SK-N-SH (cell line): ENCODE data around the gene GOLM1. TPM values are rescaled to one million over a fixed set of nuclear protein-coding genes. Genes with fewer than 3 reads are reported as not detected.

Experiments
- CTCF ChIA-PET: fragments of 300-600, 350-600 bp; formaldehyde crosslinking; extraction: SDS; loops from one replicate; lab custom pipeline; 2021; lab: Yijun Ruan, JAX
- POLR2A ChIA-PET: fragments of 350-600 bp; sonication (Branson Sonifier 250); formaldehyde crosslinking; extraction: SDS; loops from one replicate; lab custom pipeline; 2020; ENCODE audit warnings: antibody characterized with exemption, inconsistent platforms; lab: Yijun Ruan, JAX
- DNase-seq: peaks from one replicate; pipeline ENCODE4 v3.0.0; 2012
- H2AFZ ChIP-seq: fragments of 200-600 bp; sonication (generic); 2 replicates; pipeline ENCODE4 v1.8.1; 2016; ENCODE audit warnings: antibody characterized with exemption, mild to moderate bottlenecking, low read depth
- H3F3A ChIP-seq: fragments of 200-600 bp; sonication (generic); replicated peaks from 2 replicates; pipeline ENCODE3; 2016; ENCODE audit warnings: antibody characterized with exemption, mild to moderate bottlenecking; ENCODE audit not compliant: insufficient read depth
- H3K27ac ChIP-seq, 2 experiments: fragments of 200-500 bp in 1 of 2; fragments of 200-600 bp in 1 of 2; sonication (Bioruptor generic) in 1 of 2; sonication (generic), shearing (Covaris generic) in 1 of 2; 2 replicates each; pipeline versions ENCODE4 v1.5.1 to v1.6.1; 2014 to 2016; ENCODE audit warnings: low read depth in 2 of 2, inconsistent platforms in 1 of 2, low read length in 1 of 2, mild to moderate bottlenecking in 1 of 2, mixed read lengths in 1 of 2
- H3K27me3 ChIP-seq: fragments of 200-600 bp; sonication (generic), shearing (Covaris generic); 2 replicates; pipeline ENCODE4 v1.6.1; 2016; ENCODE audit warnings: mixed run types; ENCODE audit not compliant: insufficient read depth
- H3K36me3 ChIP-seq, 2 experiments: fragments of 200-500 bp in 1 of 2; fragments of 200-600 bp in 1 of 2; sonication (Bioruptor generic) in 1 of 2; sonication (generic) in 1 of 2; replicated peaks in 1 of 2; 2 replicates each; pipeline versions ENCODE3 to v1.5.1; 2014 to 2016; ENCODE audit warnings: low read length in 1 of 2, mild to moderate bottlenecking in 1 of 2; ENCODE audit not compliant: insufficient read depth in 2 of 2, control insufficient read depth in 1 of 2
- H3K4me1 ChIP-seq, 2 experiments: fragments of 200-500 bp in 1 of 2; fragments of 200-600 bp in 1 of 2; sonication (Bioruptor generic) in 1 of 2; sonication (generic), shearing (Covaris generic) in 1 of 2; 2 replicates each; pipeline versions ENCODE4 v1.5.1 to v1.6.1; 2014 to 2016; ENCODE audit warnings: low read depth in 1 of 2, low read length in 1 of 2, mixed run types in 1 of 2; ENCODE audit not compliant: insufficient read depth in 2 of 2, control insufficient read depth in 1 of 2
- H3K4me2 ChIP-seq: fragments of 200-600 bp; sonication (generic), shearing (Covaris generic); 2 replicates; pipeline ENCODE4 v1.6.1; 2017; ENCODE audit warnings: mixed run types
- H3K4me3 ChIP-seq, 2 experiments: fragments of 200-500 bp in 1 of 2; fragments of 200-600 bp in 1 of 2; sonication (Bioruptor generic) in 1 of 2; sonication (generic), shearing (Covaris generic) in 1 of 2; 2 replicates each; pipeline versions ENCODE4 v1.5.1 to v1.8.1; 2014 to 2016; ENCODE audit warnings: low read depth in 2 of 2, inconsistent platforms in 1 of 2, low read length in 1 of 2, mild to moderate bottlenecking in 1 of 2, mixed read lengths in 1 of 2, moderate library complexity in 1 of 2
- H3K79me2 ChIP-seq: fragments of 200-600 bp; sonication (generic); 2 replicates; pipeline ENCODE4 v1.8.1; 2017; ENCODE audit warnings: mild to moderate bottlenecking; ENCODE audit not compliant: insufficient read depth
- H3K9ac ChIP-seq: fragments of 200-600 bp; sonication (generic); 2 replicates; pipeline ENCODE4 v1.6.1; 2017; ENCODE audit warnings: mixed run types
- H3K9me2 ChIP-seq: fragments of 200-600 bp; sonication (generic); 2 replicates; pipeline ENCODE4 v1.6.1; 2017; ENCODE audit warnings: mixed run types
- H3K9me3 ChIP-seq: fragments of 200-600 bp; sonication (generic); 2 replicates; pipeline ENCODE4 v1.6.1; 2017; ENCODE audit warnings: mixed run types, mild to moderate bottlenecking, moderate library complexity
- H4K20me1 ChIP-seq: fragments of 200-600 bp; sonication (generic); 2 replicates; pipeline ENCODE4 v1.6.1; 2017; ENCODE audit warnings: mild to moderate bottlenecking, mixed run types; ENCODE audit not compliant: insufficient read depth
- CTCF ChIP-seq: fragments of 200-600 bp; sonication (generic); IDR thresholded peaks from 2 replicates; pipeline ENCODE4 v1.6.1; 2017; ENCODE audit warnings: antibody characterized with exemption, mild to moderate bottlenecking, moderate library complexity
- ELF1 ChIP-seq: IDR thresholded peaks from 2 replicates; pipeline ENCODE4 v1.4.0; 2012
- FOSL2 ChIP-seq: IDR thresholded peaks from 2 replicates; pipeline ENCODE4 v1.4.0; 2012; ENCODE audit warnings: low read depth, mild to moderate bottlenecking, moderate library complexity, borderline replicate concordance
- FOXJ3 ChIP-seq: sonication (generic); formaldehyde crosslinking; IDR thresholded peaks from 2 replicates; pipeline ENCODE4 v1.5.1; 2020; ENCODE audit warnings: mild to moderate bottlenecking, missing genetic modification reagents
- FOXM1 ChIP-seq: IDR thresholded peaks from 2 replicates; pipeline ENCODE4 v1.4.0; 2012; ENCODE audit warnings: low read depth, mild to moderate bottlenecking
- GABPA ChIP-seq: IDR thresholded peaks from 2 replicates; pipeline ENCODE4 v1.4.0; 2012; ENCODE audit warnings: low read depth, mild to moderate bottlenecking
- MAX ChIP-seq: IDR thresholded peaks from 2 replicates; pipeline ENCODE4 v1.4.0; 2012; ENCODE audit warnings: low read depth
- MXI1 ChIP-seq: IDR thresholded peaks from 2 replicates; pipeline ENCODE4 v1.6.1; 2012; ENCODE audit warnings: mild to moderate bottlenecking, low read depth, low read length, improper control_type of control experiment
- NFIC ChIP-seq: IDR thresholded peaks from 2 replicates; pipeline ENCODE4 v1.4.0; 2012; ENCODE audit warnings: borderline replicate concordance
- NRF1 ChIP-seq: IDR thresholded peaks from 2 replicates; pipeline ENCODE4 v1.6.1; 2012; ENCODE audit warnings: low read depth, mild to moderate bottlenecking, low read length
- PBX3 ChIP-seq: IDR thresholded peaks from 2 replicates; pipeline ENCODE4; 2012
- POLR2AphosphoS5 ChIP-seq: IDR thresholded peaks from 2 replicates; pipeline ENCODE4 v1.6.1; 2012; ENCODE audit warnings: low read depth, low read length
- RAD21 ChIP-seq: IDR thresholded peaks from 2 replicates; pipeline ENCODE4 v1.6.1; 2012; ENCODE audit warnings: mild to moderate bottlenecking, low read length
- RCOR1 ChIP-seq: fragments of 150-350 bp; IDR thresholded peaks from 2 replicates; pipeline ENCODE4 v1.6.1; 2017; ENCODE audit warnings: antibody characterized with exemption, low read length
- RFX5 ChIP-seq: IDR thresholded peaks from 2 replicates; pipeline ENCODE4 v1.6.1; 2012; ENCODE audit warnings: mild to moderate bottlenecking, improper control_type of control experiment, low read length
- SMC3 ChIP-seq: IDR thresholded peaks from 2 replicates; pipeline ENCODE4 v1.6.1; 2012; ENCODE audit warnings: low read depth, low read length, improper control_type of control experiment
- TAF1 ChIP-seq: IDR thresholded peaks from 2 replicates; pipeline ENCODE4 v1.6.1; 2012; ENCODE audit warnings: low read depth, mild to moderate bottlenecking, low read length, moderate library complexity, borderline replicate concordance
- USF1 ChIP-seq: IDR thresholded peaks from 2 replicates; pipeline ENCODE4 v1.4.0; 2012; ENCODE audit warnings: low read depth, borderline replicate concordance
- ZBTB33 ChIP-seq: IDR thresholded peaks from 2 replicates; pipeline ENCODE4 v1.4.0; 2012; ENCODE audit warnings: low read depth, borderline replicate concordance
- WGBS: methylation state at CpG from one replicate; pipeline ENCODE4 v1.1.6; 2017; ENCODE audit warnings: low lambda C conversion rate; 5-methylcytosine and 5-hydroxymethylcytosine counted together
- polyA plus RNA-seq, 3 experiments: library from polyadenylated mRNA; depleted of rRNA; stranded (reverse); fragments of >200 nt; gene quantifications; 2 replicates each; pipeline ENCODE4 v1.2.3, GENCODE V29; 2012

Gene GOLM1
- polyA plus RNA-seq, 1 of the 3 experiments (the other 2 are of a cell fraction) = 69.8 TPM

- no peak overlapping the region for H3K9ac ChIP-seq
- no peak for DNase-seq
- H3K9me2 ChIP-seq = no peaks in the 10 kb centered on the region
- no peak overlapping the region for H3K4me2 ChIP-seq
- no peaks in the 10 kb centered on the region for H3K4me1 ChIP-seq
- no peak overlapping the region for H3K27ac ChIP-seq
- CTCF ChIA-PET = no interaction called here
- H2AFZ ChIP-seq = no peak overlapping the region
- H3F3A ChIP-seq = peaks cover 3% of the 10 kb centered on the region
- H3K4me3 ChIP-seq = no peak overlapping the region
- no peaks in the 10 kb centered on the region for H4K20me1 ChIP-seq
- 96% methylated on average over 3 of the region's 3 CpGs for WGBS
- no peaks in the 10 kb centered on the region for H3K27me3 ChIP-seq
- no peaks in the 10 kb centered on the region for H3K9me3 ChIP-seq
- H3K79me2 ChIP-seq = 0 out of 2 replicates have a peak, but pooled peaks cover 4% of the 10 kb centered on the region
- TF ChIP-seq MAX = no peak
- no peak for TF ChIP-seq FOSL2
- TF ChIP-seq PBX3 = no peak
- TF ChIP-seq FOXM1 = no peak
- no peak for TF ChIP-seq USF1
- no peak for TF ChIP-seq CTCF
- TF ChIP-seq FOXJ3 = no peak
- TF ChIP-seq ELF1 = no peak
- no peak for TF ChIP-seq POLR2AphosphoS5
- TF ChIP-seq RCOR1 = no peak
- TF ChIP-seq MXI1 = no peak
- TF ChIP-seq GABPA = no peak
- no peak for TF ChIP-seq RFX5
- TF ChIP-seq TAF1 = no peak
- no peak for TF ChIP-seq SMC3
- peaks cover 78 to 82% of the 10 kb centered on the region in 2 experiments for H3K36me3 ChIP-seq
- POLR2A ChIA-PET = no interaction called here
These were observed 118.0 kb downstream of the GOLM1 start for GRCh38 chr9:85981369-85981768.

GRCh38 chr9:85978496-85978895 is 120.9 kb downstream of the GOLM1 start:
- WGBS = 90% methylated on average over 4 of the region's 4 CpGs
- ChIA-PET CTCF (no interaction called here), POLR2A (no interaction called here)
- Histone ChIP-seq H3K9ac (no peak overlapping the region), H4K20me1 (no peaks in the 10 kb centered on the region), H3K4me3 (no peak overlapping the region), H3K36me3 (peaks cover 78 to 90% of the 10 kb centered on the region in 2 experiments), H3K27ac (no peak overlapping the region), H3K79me2 (0 out of 2 replicates have a peak, but pooled peaks cover 4% of the 10 kb centered on the region), H3K27me3 (no peaks in the 10 kb centered on the region), H2AFZ (no peak overlapping the region), H3K4me2 (no peak overlapping the region), H3K9me3 (no peaks in the 10 kb centered on the region), H3K9me2 (no peaks in the 10 kb centered on the region), H3F3A (peaks cover 3% of the 10 kb centered on the region), H3K4me1 (peaks cover 0 to 6% of the 10 kb centered on the region in 2 experiments; a peak in 2 of 4 replicates)
- no peak for DNase-seq
- TF ChIP-seq FOXJ3 (no peak), PBX3 (no peak), NFIC (no peak), CTCF (no peak), SMC3 (no peak), ZBTB33 (no peak), RAD21 (no peak), RCOR1 (no peak), NRF1 (no peak)
